ENCODE data around the gene C9orf152. TPM values are rescaled to one million over a fixed set of nuclear protein-coding genes. Genes with fewer than 3 reads are reported as not detected.
A peak's percentile ranks its signal among the peaks of the same experiment; 100 is the strongest.
"Not testable (repeated sequence)": the region's sequence is repeated elsewhere in the genome, so short reads cannot be mapped to it uniquely, and the experiment has no call there.

The C9orf152 gene
- total RNA-seq, 1 donor = not detected

DNA sequence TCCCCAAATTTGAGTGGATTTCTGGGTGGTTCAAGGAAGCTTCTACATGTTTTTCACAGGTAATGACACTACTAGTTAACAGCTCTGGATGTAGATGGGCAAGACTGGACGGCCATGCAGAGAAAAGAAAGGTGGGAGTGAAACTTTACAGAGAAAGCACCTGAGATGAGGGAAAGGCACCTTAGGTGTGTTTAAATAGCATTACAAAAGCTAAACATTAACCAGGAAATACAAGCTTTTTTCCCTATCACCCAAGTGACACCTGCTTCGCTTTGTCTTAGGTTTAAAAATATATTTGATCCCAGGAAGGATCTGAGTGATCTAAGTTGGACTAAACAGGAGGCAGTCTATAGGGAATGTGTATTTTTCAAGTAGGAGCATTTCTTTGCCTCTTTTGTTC, 8.3 kb downstream of the C9orf152 start:
- TF ChIP-seq, protein P1, sequence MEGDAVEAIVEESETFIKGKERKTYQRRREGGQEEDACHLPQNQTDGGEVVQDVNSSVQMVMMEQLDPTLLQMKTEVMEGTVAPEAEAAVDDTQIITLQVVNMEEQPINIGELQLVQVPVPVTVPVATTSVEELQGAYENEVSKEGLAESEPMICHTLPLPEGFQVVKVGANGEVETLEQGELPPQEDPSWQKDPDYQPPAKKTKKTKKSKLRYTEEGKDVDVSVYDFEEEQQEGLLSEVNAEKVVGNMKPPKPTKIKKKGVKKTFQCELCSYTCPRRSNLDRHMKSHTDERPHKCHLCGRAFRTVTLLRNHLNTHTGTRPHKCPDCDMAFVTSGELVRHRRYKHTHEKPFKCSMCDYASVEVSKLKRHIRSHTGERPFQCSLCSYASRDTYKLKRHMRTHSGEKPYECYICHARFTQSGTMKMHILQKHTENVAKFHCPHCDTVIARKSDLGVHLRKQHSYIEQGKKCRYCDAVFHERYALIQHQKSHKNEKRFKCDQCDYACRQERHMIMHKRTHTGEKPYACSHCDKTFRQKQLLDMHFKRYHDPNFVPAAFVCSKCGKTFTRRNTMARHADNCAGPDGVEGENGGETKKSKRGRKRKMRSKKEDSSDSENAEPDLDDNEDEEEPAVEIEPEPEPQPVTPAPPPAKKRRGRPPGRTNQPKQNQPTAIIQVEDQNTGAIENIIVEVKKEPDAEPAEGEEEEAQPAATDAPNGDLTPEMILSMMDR (IDR thresholded peaks at IDR 0.05; ENCODE audit: insufficient read depth, low read depth, low read length) = no peak
- H3K4me3 ChIP-seq (ENCODE audit: low read depth, low read length) = no peak overlapping the region
- no peak for DNase-seq (ENCODE audit: low read depth)

DNA sequence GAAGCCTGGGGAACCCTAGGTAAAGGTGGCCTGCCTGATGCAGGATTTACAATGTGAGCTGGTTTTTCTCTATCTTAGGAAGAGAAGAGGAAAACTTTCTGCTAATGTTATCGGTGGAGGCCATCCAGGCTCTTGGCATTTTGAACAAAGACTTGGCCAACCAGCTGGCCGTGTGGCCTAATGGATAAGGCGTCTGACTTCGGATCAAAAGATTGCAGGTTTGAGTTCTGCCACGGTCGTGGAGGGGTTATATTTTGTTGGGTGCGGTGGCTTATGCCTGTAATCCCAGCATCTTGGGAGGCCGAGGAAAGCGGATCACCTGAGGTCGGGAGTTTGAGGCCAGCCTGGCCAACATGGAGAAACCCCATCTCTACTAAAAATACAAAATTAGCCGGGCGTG, 9.6 kb downstream of the C9orf152 start:
- no peak overlapping the region for H3K4me3 ChIP-seq (ENCODE audit: low read depth, low read length)
- DNase-seq (ENCODE audit: low read depth) = no peak
- TF ChIP-seq, protein P1 (IDR thresholded peaks at IDR 0.05; ENCODE audit: insufficient read depth, low read depth, low read length) = no peak

DNA sequence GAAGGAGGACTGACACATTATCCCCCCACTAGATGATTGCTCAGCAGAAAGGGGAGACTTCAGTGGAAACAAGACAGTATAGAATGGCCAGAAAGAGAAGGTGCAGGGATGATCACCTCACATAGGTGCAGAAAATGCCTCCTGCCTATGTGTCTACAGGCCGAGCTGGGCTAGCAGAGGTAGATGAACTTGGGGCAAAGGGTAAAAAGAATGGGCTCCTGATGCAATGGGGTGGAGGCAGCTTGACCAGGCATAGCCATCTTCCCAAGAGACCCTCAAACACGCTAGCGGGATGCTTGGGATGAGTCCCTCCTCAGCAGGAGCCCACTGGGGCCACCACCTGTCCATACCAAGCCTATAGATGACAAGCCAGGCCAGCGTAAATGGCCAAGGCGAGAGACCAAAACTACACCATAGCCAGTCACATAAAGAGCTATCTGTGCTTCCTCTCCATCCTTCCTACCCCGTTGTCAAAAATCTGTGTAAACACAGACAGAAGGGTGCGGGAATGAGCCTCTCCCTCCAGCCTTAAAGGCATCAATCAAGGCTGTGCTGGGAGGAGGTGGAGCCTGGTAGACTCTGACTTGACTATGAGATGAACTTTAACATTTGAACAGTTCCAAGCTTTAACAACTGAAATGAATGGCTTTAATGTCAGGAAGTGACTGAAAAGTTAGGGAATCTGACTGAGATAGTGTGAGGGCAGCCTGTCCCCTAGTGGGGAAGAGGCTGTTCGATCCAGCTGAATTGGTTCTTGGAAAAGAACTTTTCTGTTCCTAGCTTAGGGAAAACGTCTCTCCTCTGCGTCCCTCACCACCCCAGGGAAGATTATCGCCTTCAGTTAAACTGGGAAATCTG, 10.4 kb downstream of the C9orf152 start:
- DNase-seq (ENCODE audit: low read depth) = no peak
- H3K4me3 ChIP-seq (ENCODE audit: low read depth, low read length) = no peak overlapping the region
- TF ChIP-seq, protein P1 (IDR thresholded peaks at IDR 0.05; ENCODE audit: insufficient read depth, low read depth, low read length) = peak; percentile 51

DNA sequence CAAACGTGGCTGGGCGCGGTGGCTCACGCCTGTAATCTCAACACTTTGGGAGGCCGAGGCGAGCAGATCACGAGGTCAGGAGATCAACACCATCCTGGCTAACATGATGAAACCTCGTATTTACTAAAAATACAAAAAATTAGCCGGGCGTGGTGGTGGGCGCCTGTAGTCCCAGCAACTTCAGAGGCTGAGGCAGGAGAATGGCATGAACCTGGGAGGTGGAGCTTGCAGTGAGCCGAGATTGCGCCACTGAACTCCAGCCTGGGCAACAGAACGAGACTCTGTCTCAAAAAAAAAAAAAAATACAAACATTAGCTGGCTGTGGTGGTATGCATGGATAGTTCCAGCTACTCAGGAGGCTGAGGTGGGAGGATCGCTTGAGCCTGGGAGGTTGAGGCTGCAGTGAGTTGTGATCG, 11.9 kb downstream of the C9orf152 start:
- not testable (repeated sequence) for DNase-seq (ENCODE audit: low read depth); H3K4me3 ChIP-seq (ENCODE audit: low read depth, low read length)

DNA sequence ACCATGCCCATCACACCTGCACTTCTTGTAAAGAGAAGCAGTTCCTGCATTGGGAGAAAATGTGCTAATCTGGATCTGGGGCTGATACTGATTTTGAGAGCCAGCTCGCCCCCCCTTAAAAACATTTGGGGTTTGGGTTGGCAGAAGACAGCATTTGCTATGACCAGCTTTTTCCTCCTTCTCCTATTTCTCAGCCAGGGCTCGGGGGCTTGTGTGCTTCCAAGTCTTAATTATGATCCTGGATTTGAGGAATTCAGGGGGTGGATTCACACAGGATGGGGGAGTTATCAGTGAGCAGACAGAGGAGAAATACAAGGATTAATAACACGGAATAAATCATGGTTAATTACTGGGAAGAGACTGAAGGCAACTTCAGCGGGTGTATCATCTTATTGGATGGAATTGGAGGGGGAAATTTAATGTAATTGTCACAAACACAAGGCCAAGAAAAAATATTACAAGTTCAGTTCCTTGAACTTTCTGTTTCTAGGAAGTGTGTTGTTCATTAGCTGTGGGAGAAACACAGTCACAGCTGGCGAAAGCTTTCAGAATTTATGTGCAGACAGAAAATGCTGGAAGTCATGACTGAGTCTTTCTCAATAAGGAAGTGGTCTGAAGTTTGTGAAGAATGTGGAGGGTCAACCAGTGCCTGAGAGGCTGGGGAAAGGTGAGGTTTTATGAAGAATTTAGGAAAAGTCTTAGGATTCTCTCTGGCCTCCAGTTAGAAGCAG, 15.3 kb downstream of the C9orf152 start:
- H3K4me3 ChIP-seq (ENCODE audit: low read depth, low read length) = no peak overlapping the region
- TF ChIP-seq, protein P1 (IDR thresholded peaks at IDR 0.05; ENCODE audit: insufficient read depth, low read depth, low read length) = no peak
- DNase-seq (ENCODE audit: low read depth) = peak; percentile 94

DNA sequence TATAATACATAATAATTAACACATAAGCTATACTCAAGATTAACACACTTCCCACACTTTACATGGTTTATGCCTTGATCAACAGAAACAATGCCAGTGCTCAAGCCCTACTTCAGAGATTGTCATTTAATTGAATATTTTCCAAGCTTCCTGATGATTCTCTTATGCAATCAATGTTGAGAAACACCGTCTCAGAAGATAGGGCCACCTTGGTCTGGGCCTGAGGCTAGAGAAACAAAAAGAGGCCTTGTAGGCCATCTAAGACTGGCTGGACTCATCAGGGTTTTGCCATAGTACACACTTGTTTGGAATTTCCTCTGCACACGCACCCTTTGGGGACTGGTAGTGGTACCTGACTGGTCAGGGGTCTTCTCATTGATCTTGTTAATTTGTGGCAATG, 16.3 kb downstream of the C9orf152 start:
- peak; percentile 28 for DNase-seq (ENCODE audit: low read depth)
- TF ChIP-seq, protein P1 (IDR thresholded peaks at IDR 0.05; ENCODE audit: insufficient read depth, low read depth, low read length) = no peak

DNA sequence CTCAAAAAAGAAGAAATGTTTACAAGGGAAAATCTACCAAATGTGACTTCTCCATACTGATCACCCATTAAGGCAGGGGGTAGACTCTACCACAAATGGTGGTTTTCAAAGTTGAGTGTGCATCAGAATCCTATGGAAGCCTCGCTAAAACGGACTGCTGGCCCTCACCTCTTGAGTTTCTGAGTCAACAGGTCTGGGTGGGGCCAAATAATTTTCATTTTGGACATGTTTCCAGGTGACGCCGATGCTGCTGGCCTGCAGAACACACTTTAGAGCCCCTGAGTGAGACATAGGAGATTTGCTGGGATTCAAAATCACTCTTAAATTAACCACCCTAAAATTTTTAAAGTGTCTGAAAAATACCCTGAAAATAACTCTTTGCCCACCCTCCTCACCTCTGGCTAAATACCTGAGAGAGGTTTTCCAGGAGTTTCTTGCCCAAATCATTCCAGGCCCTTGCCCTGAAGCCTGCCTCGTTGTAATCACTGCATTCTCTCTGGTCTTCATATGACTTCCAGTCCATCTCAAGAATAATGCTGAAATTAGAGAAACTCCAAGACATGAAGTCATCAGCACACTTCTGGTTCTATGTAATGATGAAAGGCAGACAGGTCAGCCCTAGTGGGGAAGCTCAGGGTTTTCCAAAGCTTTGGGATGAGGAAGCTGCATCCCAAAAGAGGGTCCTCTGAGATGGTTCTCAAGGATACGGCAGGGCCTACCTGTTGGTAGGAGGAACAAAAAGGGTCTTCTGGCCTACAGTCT, 18.2 kb downstream of the C9orf152 start:
- TF ChIP-seq, protein P1 (IDR thresholded peaks at IDR 0.05; ENCODE audit: insufficient read depth, low read depth, low read length) = no peak
- DNase-seq (ENCODE audit: low read depth) = no peak
- no peak overlapping the region for H3K4me3 ChIP-seq (ENCODE audit: low read depth, low read length)

More for the DNA sequence above, 16.3 kb downstream of the C9orf152 start:
- H3K4me3 ChIP-seq (ENCODE audit: low read depth, low read length) = no peak overlapping the region

Data from fibroblast of villous mesenchyme (primary cell).